ENCODE results near the gene NOS1AP.

Gene NOS1AP

DNA sequence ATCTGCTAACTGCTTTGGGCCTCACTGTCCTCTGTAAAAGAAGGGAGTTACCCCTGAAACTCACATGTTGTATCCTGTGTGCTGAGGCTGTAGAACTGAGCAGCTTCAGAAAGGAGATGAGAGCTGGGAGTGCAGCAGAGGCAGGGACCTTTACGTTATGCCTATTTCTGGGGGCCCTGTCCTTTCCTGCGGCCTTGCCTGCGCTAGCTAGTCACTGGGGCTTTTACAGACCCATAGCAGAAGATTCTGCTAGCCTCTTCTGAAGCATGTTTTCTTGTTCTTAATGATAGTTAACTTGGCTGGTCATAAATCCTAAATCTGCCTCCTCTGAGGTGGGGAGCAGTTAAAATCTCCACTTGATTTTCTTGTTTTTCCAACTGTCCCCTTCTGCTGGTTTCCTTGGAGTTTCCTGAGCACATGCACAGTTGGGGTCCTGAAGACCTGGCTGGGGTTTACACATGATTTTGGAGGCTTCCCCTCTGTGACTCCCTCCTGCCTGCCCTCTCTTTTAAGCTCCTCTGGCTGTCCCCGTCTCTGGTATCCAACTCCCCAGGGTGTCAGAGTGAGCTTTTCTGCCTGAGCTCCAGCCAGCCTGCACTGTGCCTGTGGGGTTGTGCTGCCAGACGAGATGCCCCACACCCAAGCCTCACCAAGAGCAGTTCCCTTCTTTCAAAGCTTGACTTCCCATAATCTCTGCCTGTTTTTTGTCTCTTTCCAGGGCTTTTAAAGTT, 76.6 kb downstream of the NOS1AP start:
- H3K4me3 ChIP-seq (ENCODE audit: extremely low read depth, insufficient read depth, low read length, poor library complexity, severe bottlenecking), result no peak overlapping the region
- H3K9me3 ChIP-seq (ENCODE audit: control insufficient read depth, low read length), result no peaks in the 10 kb centered on the region
- peak overlapping the region; percentile 46 for H3K27ac ChIP-seq (ENCODE audit: low read depth, low read length, severe bottlenecking)
- peaks cover 30% of the 10 kb centered on the region for H3K4me1 ChIP-seq (ENCODE audit: control insufficient read depth, insufficient read depth, low read length, poor library complexity, severe bottlenecking)
- no peaks in the 10 kb centered on the region for H3K36me3 ChIP-seq (ENCODE audit: control insufficient read depth, insufficient read depth, low read length)
- 50 to 65% methylated on average over 4 of the region's 5 CpGs for WGBS, 2 experiments (ENCODE audit: insufficient coverage in 2 of 2)

GRCh38 chr1:162147760-162148159, 78.3 kb downstream of the NOS1AP start:
- Histone ChIP-seq H3K4me1 (ENCODE audit: control insufficient read depth, insufficient read depth, low read length, poor library complexity, severe bottlenecking) (peaks cover 20% of the 10 kb centered on the region), H3K27ac (ENCODE audit: low read depth, low read length, severe bottlenecking) (no peak overlapping the region), H3K36me3 (ENCODE audit: control insufficient read depth, insufficient read depth, low read length) (no peaks in the 10 kb centered on the region), H3K4me3 (ENCODE audit: extremely low read depth, insufficient read depth, low read length, poor library complexity, severe bottlenecking) (no peak overlapping the region), H3K9me3 (ENCODE audit: control insufficient read depth, low read length) (no peaks in the 10 kb centered on the region)
- 17% methylated on average over 1 of the region's 1 CpG; no CpG with 5 or more reads in 1 of the 2 experiments for WGBS, 2 experiments (ENCODE audit: insufficient coverage in 2 of 2)

- Histone ChIP-seq H3K9me3 (ENCODE audit: control insufficient read depth, low read length) (no peaks in the 10 kb centered on the region), H3K4me1 (ENCODE audit: control insufficient read depth, insufficient read depth, low read length, poor library complexity, severe bottlenecking) (peaks cover 15% of the 10 kb centered on the region), H3K27ac (ENCODE audit: low read depth, low read length, severe bottlenecking) (no peak overlapping the region), H3K4me3 (ENCODE audit: extremely low read depth, insufficient read depth, low read length, poor library complexity, severe bottlenecking) (no peak overlapping the region), H3K36me3 (ENCODE audit: control insufficient read depth, insufficient read depth, low read length) (no peaks in the 10 kb centered on the region)
Observed at GRCh38 chr1:162150112-162150511, 80.6 kb downstream of the NOS1AP start.

DNA sequence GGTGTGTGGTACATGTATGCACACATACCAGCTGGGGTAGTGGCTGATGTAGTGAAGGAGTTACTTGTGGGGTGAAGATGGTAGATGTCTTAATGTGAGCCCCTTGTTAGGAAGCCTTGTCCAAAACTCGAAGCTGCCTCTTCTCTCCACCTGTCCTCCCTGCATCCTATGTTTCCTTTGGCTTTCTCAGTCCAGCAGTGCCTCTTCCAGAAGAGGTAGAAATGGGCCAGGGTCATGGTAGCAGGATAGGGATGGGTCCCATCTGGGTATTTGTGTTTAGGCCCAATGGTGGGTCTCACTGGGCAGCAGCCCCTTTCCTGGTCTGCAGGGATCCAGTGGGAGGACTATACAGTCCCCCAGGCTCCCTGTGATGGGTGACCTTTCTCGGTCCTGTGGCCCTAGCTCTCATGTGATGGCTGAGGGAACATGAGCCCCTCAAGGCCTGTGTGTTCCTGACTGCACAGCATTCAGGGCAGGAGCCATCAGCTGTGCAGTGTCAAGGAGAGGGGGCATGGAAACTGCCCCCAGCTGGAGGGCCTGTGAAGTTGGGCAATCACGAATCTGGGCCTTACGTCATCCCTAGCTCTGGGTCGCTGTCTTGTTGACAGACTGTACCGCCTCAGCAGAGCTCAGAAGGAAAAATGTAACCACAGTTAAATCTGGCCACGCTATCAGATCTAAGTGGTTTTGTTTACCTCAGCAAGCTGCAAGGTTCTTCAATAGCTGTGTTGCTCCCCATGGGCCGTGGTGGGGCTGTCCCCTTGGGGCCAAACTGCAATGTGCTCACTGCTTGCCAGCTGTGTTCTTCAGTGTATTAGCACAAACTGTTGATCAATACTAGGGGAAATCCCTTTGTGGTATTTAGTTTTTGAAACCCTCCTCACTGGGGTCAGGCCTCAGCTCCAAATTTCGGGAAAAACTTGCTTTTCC, 82.7 kb downstream of the NOS1AP start:
- Histone ChIP-seq H3K36me3 (ENCODE audit: control insufficient read depth, insufficient read depth, low read length) (no peaks in the 10 kb centered on the region), H3K27ac (ENCODE audit: low read depth, low read length, severe bottlenecking) (no peak overlapping the region), H3K4me1 (ENCODE audit: control insufficient read depth, insufficient read depth, low read length, poor library complexity, severe bottlenecking) (no peaks in the 10 kb centered on the region), H3K9me3 (ENCODE audit: control insufficient read depth, low read length) (no peaks in the 10 kb centered on the region), H3K4me3 (ENCODE audit: extremely low read depth, insufficient read depth, low read length, poor library complexity, severe bottlenecking) (no peak overlapping the region)
- WGBS, 2 experiments (ENCODE audit: insufficient coverage in 2 of 2), result 79 to 95% methylated on average over 8 of the region's 9 CpGs

DNA sequence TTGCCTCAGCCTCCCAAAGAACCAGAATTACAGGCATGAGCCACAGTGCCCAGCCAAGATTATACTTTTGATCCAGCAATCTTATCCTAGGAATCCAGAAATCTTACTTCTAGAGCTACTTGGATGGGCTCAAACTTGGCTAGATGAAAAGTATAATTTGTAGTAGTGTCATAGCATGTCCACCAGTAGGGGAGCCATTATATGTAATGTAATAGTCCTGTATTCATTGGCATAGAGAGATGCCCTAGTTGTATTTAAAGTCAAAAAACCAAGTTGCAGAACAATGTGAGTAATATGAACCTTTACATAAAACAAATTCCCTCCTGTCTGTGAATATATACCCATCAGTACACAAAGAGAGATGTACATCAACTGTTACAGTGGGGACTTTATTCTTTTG, 83.9 kb downstream of the NOS1AP start:
- H3K9me3 ChIP-seq (ENCODE audit: control insufficient read depth, low read length), result no peaks in the 10 kb centered on the region
- no peak overlapping the region for H3K27ac ChIP-seq (ENCODE audit: low read depth, low read length, severe bottlenecking)
- H3K4me3 ChIP-seq (ENCODE audit: extremely low read depth, insufficient read depth, low read length, poor library complexity, severe bottlenecking), result no peak overlapping the region
- H3K36me3 ChIP-seq (ENCODE audit: control insufficient read depth, insufficient read depth, low read length), result no peaks in the 10 kb centered on the region
- no peaks in the 10 kb centered on the region for H3K4me1 ChIP-seq (ENCODE audit: control insufficient read depth, insufficient read depth, low read length, poor library complexity, severe bottlenecking)

DNA sequence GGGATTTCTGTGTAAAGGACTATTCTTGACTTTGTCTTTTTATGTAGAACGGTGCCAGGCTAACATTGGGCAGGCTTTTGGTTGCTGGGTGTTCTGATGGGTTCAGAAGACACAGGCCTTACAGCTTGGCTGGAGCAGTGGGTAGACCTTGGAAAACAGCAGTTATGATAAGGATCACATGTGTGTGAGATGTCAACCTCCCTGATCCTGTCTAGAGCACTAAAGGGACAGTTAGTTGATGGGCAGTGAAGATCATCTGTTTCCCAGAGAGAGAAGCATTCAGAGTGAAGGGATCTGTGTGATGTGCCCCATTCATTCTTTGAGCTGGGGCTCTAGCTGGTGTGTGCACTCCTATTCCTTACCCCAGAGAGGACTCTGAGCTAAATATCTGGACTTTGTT, 88.0 kb downstream of the NOS1AP start:
- Histone ChIP-seq H3K4me3 (ENCODE audit: extremely low read depth, insufficient read depth, low read length, poor library complexity, severe bottlenecking) (no peak overlapping the region), H3K9me3 (ENCODE audit: control insufficient read depth, low read length) (no peaks in the 10 kb centered on the region), H3K27ac (ENCODE audit: low read depth, low read length, severe bottlenecking) (no peak overlapping the region), H3K36me3 (ENCODE audit: control insufficient read depth, insufficient read depth, low read length) (no peaks in the 10 kb centered on the region), H3K4me1 (ENCODE audit: control insufficient read depth, insufficient read depth, low read length, poor library complexity, severe bottlenecking) (no peaks in the 10 kb centered on the region)
- 100% methylated on average over 1 of the region's 1 CpG for WGBS, 2 experiments (ENCODE audit: insufficient coverage in 2 of 2)

- Histone ChIP-seq H3K27ac (ENCODE audit: low read depth, low read length, severe bottlenecking) (no peak overlapping the region), H3K4me3 (ENCODE audit: extremely low read depth, insufficient read depth, low read length, poor library complexity, severe bottlenecking) (no peak overlapping the region)
- 80 to 98% methylated on average over 1 to 4 of the region's 5 CpGs for WGBS, 2 experiments (ENCODE audit: insufficient coverage in 2 of 2)
Observed at GRCh38 chr1:162158624-162159271, 89.3 kb downstream of the NOS1AP start.

GRCh38 chr1:162159515-162159914, 90.0 kb downstream of the NOS1AP start:
- Histone ChIP-seq H3K36me3 (ENCODE audit: control insufficient read depth, insufficient read depth, low read length) (no peaks in the 10 kb centered on the region), H3K4me3 (ENCODE audit: extremely low read depth, insufficient read depth, low read length, poor library complexity, severe bottlenecking) (no peak overlapping the region), H3K4me1 (ENCODE audit: control insufficient read depth, insufficient read depth, low read length, poor library complexity, severe bottlenecking) (no peaks in the 10 kb centered on the region), H3K27ac (ENCODE audit: low read depth, low read length, severe bottlenecking) (no peak overlapping the region), H3K9me3 (ENCODE audit: control insufficient read depth, low read length) (no peaks in the 10 kb centered on the region)
- 100% methylated on average over 1 to 2 of the region's 2 CpGs for WGBS, 2 experiments (ENCODE audit: insufficient coverage in 2 of 2)

More at GRCh38 chr1:162158624-162159271, 89.3 kb downstream of the NOS1AP start:
- Histone ChIP-seq H3K36me3 (ENCODE audit: control insufficient read depth, insufficient read depth, low read length) (no peaks in the 10 kb centered on the region), H3K9me3 (ENCODE audit: control insufficient read depth, low read length) (no peaks in the 10 kb centered on the region), H3K4me1 (ENCODE audit: control insufficient read depth, insufficient read depth, low read length, poor library complexity, severe bottlenecking) (no peaks in the 10 kb centered on the region)

DNA sequence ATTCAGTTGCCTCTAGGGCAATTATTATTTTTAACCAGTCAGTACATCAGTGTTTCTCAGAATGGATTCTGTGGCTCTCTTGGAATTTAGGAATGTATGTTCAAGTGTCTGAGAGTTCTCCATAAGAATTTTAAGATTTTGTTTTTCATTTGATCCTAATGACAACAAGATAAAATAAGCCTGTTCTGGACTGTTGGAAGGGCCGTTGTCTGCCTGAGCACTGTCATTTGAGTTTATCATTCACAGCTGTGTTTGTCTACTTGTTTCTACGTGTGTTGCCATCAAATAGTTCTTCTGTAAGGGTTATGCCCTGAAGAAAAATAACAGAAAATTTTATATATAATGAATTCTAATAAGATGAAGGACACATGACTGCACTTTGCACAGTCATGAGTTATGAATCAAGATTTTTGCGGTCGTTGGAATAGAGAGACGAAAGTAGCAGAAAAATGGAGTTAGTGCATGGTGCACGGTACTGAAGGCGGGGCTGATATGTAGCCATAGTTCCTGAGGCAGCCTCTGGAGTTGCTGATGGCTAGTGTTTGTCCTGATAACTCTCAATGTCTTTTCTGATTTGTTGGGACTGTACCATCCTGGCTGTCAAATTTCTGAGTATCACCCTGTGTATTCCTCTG, 92.5 kb downstream of the NOS1AP start:
- Histone ChIP-seq H3K36me3 (ENCODE audit: control insufficient read depth, insufficient read depth, low read length) (no peaks in the 10 kb centered on the region), H3K27ac (ENCODE audit: low read depth, low read length, severe bottlenecking) (no peak overlapping the region), H3K4me1 (ENCODE audit: control insufficient read depth, insufficient read depth, low read length, poor library complexity, severe bottlenecking) (no peaks in the 10 kb centered on the region), H3K4me3 (ENCODE audit: extremely low read depth, insufficient read depth, low read length, poor library complexity, severe bottlenecking) (no peak overlapping the region), H3K9me3 (ENCODE audit: control insufficient read depth, low read length) (no peaks in the 10 kb centered on the region)
- WGBS, 2 experiments (ENCODE audit: insufficient coverage in 2 of 2), result 95 to 98% methylated on average over 5 to 6 of the region's 7 CpGs

GRCh38 chr1:162165528-162165927, 96.0 kb downstream of the NOS1AP start:
- Histone ChIP-seq H3K4me1 (ENCODE audit: control insufficient read depth, insufficient read depth, low read length, poor library complexity, severe bottlenecking) (no peaks in the 10 kb centered on the region), H3K4me3 (ENCODE audit: extremely low read depth, insufficient read depth, low read length, poor library complexity, severe bottlenecking) (no peak overlapping the region), H3K27ac (ENCODE audit: low read depth, low read length, severe bottlenecking) (no peak overlapping the region), H3K36me3 (ENCODE audit: control insufficient read depth, insufficient read depth, low read length) (no peaks in the 10 kb centered on the region), H3K9me3 (ENCODE audit: control insufficient read depth, low read length) (no peaks in the 10 kb centered on the region)
- 75 to 91% methylated on average over 2 to 3 of the region's 3 CpGs for WGBS, 2 experiments (ENCODE audit: insufficient coverage in 2 of 2)
